OCI-LY1 (cell line): ENCODE measurements around the gene PLEKHO2.

Experiments
- H2AFZ ChIP-seq: fragments of 200-600 bp; sonication (generic), shearing (Covaris generic); 2 replicates; pipeline ENCODE4 v1.6.0; 2014; ENCODE audit warnings: antibody characterized with exemption, mild to moderate bottlenecking, low read length
- H3F3A ChIP-seq: fragments of 200-600 bp; sonication (generic), shearing (Covaris generic); 2 replicates; pipeline ENCODE4 v1.6.0; 2014; ENCODE audit warnings: mild to moderate bottlenecking, antibody characterized with exemption, low read length, moderate library complexity; ENCODE audit not compliant: insufficient read depth
- H3K27ac ChIP-seq: fragments of 200-600 bp; sonication (generic); 2 replicates; pipeline ENCODE4 v1.5.1; 2014; ENCODE audit warnings: low read length, mixed run types, mild to moderate bottlenecking, low read depth; ENCODE audit not compliant: poor library complexity, severe bottlenecking
- H3K27me3 ChIP-seq: fragments of 200-600 bp; sonication (generic); 2 replicates; pipeline ENCODE4 v1.6.0; 2014; ENCODE audit warnings: antibody characterized with exemption, mild to moderate bottlenecking, low read length, moderate library complexity; ENCODE audit not compliant: insufficient read depth
- H3K36me3 ChIP-seq: fragments of 200-600 bp; sonication (generic); 2 replicates; pipeline ENCODE4 v1.6.1; 2014; ENCODE audit warnings: mild to moderate bottlenecking, antibody characterized with exemption, low read length, moderate library complexity, mixed read lengths; ENCODE audit not compliant: insufficient read depth
- H3K4me1 ChIP-seq: fragments of 200-600 bp; sonication (generic); 2 replicates; pipeline ENCODE4 v1.5.1; 2014; ENCODE audit warnings: mild to moderate bottlenecking, low read length, moderate library complexity; ENCODE audit not compliant: insufficient read depth, severe bottlenecking
- H3K4me2 ChIP-seq: fragments of 200-600 bp; sonication (generic), shearing (Covaris generic); 2 replicates; pipeline ENCODE4 v1.6.1; 2014; ENCODE audit warnings: low read length
- H3K4me3 ChIP-seq: fragments of 200-600 bp; sonication (generic); 2 replicates; pipeline ENCODE4 v1.5.1; 2014; ENCODE audit warnings: low read length, low read depth, mild to moderate bottlenecking, mixed read lengths; ENCODE audit not compliant: poor library complexity, severe bottlenecking
- H3K79me2 ChIP-seq: fragments of 200-600 bp; shearing (Covaris generic); 2 replicates; pipeline ENCODE4 v1.6.1; 2016; ENCODE audit warnings: mixed run types, low read length, mixed read lengths; ENCODE audit not compliant: insufficient read depth
- H3K9ac ChIP-seq: fragments of 200-600 bp; sonication (generic), shearing (Covaris generic); 2 replicates; pipeline ENCODE4 v1.6.1; 2014; ENCODE audit warnings: mild to moderate bottlenecking, low read length, mixed read lengths
- H3K9me2 ChIP-seq: fragments of 200-600 bp; sonication (generic), shearing (Covaris generic); 2 replicates; pipeline ENCODE4 v1.6.1; 2014; ENCODE audit warnings: low read depth, mild to moderate bottlenecking, low read length, mixed read lengths
- H3K9me3 ChIP-seq: fragments of 200-600 bp; shearing (Covaris generic); 2 replicates; pipeline ENCODE4 v1.6.1; 2014; ENCODE audit warnings: low read length, mixed read lengths
- H4K20me1 ChIP-seq: fragments of 200-600 bp; sonication (generic), shearing (Covaris generic); 2 replicates; pipeline ENCODE4 v1.6.0; 2016; ENCODE audit warnings: mild to moderate bottlenecking, low read length; ENCODE audit not compliant: insufficient read depth
- EZH2 ChIP-seq: fragments of 200-600 bp; sonication (generic), shearing (Covaris generic); IDR thresholded peaks from 2 replicates; pipeline ENCODE4 v1.8.0; 2017; ENCODE audit warnings: borderline replicate concordance, mixed run types, mild to moderate bottlenecking, antibody characterized with exemption, low read length, moderate library complexity, mixed read lengths
- TF ChIP-seq, protein P1 (sequence below): fragments of 200-600 bp; sonication (generic), shearing (Covaris generic); IDR thresholded peaks from 2 replicates; pipeline ENCODE4 v1.5.1; 2017; ENCODE audit warnings: mild to moderate bottlenecking, antibody characterized with exemption, low read length, moderate library complexity, mixed read lengths

Gene PLEKHO2

GRCh38 chr15:64854041-64854440 is 12.3 kb downstream of the PLEKHO2 start:
- Histone ChIP-seq H3K9ac (no peak overlapping the region), H2AFZ (no peak overlapping the region), H3K4me1 (peaks cover 32% of the 10 kb centered on the region), H3K4me3 (no peak overlapping the region), H3K27me3 (no peaks in the 10 kb centered on the region), H3K36me3 (peaks cover 26% of the 10 kb centered on the region; the same call in 1 of the 2 replicates), H3K27ac (no peak overlapping the region), H4K20me1 (no peaks in the 10 kb centered on the region), H3F3A (no peaks in the 10 kb centered on the region), H3K9me3 (no peaks in the 10 kb centered on the region), H3K9me2 (no peaks in the 10 kb centered on the region), H3K4me2 (no peak overlapping the region), H3K79me2 (no peaks in the 10 kb centered on the region)
- no peak for TF ChIP-seq EZH2
- TF ChIP-seq, protein P1, sequence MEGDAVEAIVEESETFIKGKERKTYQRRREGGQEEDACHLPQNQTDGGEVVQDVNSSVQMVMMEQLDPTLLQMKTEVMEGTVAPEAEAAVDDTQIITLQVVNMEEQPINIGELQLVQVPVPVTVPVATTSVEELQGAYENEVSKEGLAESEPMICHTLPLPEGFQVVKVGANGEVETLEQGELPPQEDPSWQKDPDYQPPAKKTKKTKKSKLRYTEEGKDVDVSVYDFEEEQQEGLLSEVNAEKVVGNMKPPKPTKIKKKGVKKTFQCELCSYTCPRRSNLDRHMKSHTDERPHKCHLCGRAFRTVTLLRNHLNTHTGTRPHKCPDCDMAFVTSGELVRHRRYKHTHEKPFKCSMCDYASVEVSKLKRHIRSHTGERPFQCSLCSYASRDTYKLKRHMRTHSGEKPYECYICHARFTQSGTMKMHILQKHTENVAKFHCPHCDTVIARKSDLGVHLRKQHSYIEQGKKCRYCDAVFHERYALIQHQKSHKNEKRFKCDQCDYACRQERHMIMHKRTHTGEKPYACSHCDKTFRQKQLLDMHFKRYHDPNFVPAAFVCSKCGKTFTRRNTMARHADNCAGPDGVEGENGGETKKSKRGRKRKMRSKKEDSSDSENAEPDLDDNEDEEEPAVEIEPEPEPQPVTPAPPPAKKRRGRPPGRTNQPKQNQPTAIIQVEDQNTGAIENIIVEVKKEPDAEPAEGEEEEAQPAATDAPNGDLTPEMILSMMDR = no peak

GRCh38 chr15:64854526-64854925 is 12.8 kb downstream of the PLEKHO2 start:
- Histone ChIP-seq H3K79me2 (no peaks in the 10 kb centered on the region), H3K27ac (no peak overlapping the region), H3K4me3 (no peak overlapping the region), H3K9ac (no peak overlapping the region), H3K27me3 (no peaks in the 10 kb centered on the region), H3K4me2 (no peak overlapping the region), H3K9me2 (no peaks in the 10 kb centered on the region), H3K36me3 (peaks cover 26% of the 10 kb centered on the region; the same call in 1 of the 2 replicates), H3K4me1 (peaks cover 32% of the 10 kb centered on the region), H4K20me1 (no peaks in the 10 kb centered on the region), H3F3A (no peaks in the 10 kb centered on the region), H3K9me3 (no peaks in the 10 kb centered on the region), H2AFZ (no peak overlapping the region)
- TF ChIP-seq EZH2 = no peak
- TF ChIP-seq, protein P1 = no peak

GRCh38 chr15:64855205-64855975 is 13.7 kb downstream of the PLEKHO2 start:
- Histone ChIP-seq H3K27me3 (no peaks in the 10 kb centered on the region), H3K4me1 (peaks cover 32% of the 10 kb centered on the region), H3K9ac (no peak overlapping the region), H3F3A (no peaks in the 10 kb centered on the region), H4K20me1 (no peaks in the 10 kb centered on the region), H3K4me2 (no peak overlapping the region), H3K27ac (peak overlapping the region; percentile 70), H2AFZ (no peak overlapping the region), H3K9me3 (no peaks in the 10 kb centered on the region), H3K79me2 (no peaks in the 10 kb centered on the region), H3K9me2 (no peaks in the 10 kb centered on the region), H3K4me3 (no peak overlapping the region), H3K36me3 (peaks cover 28% of the 10 kb centered on the region; the same call in 1 of the 2 replicates)
- TF ChIP-seq, protein P1 = no peak
- TF ChIP-seq EZH2 = no peak
